Measurements from ENCODE around the gene FBXO15.
A peak's percentile ranks its signal among the peaks of the same experiment; 100 is the strongest.

Gene FBXO15

GRCh38 chr18:74147779-74148542 lies at the start of gene FBXO15, which contains the start of gene TIMM21:
TSS of gene FBXO15 (minus strand) at chr18:74147834. CDS start at chr18:74147785, 49 bp downstream.
TSS of gene TIMM21 (plus strand) at chr18:74148523. CDS start at chr18:74148809, 286 bp downstream.
- Histone ChIP-seq H3K79me2 (ENCODE audit: control insufficient read depth, insufficient read depth, low read length, unreplicated experiment) (peaks cover 45% of the 10 kb centered on the region), H3K27ac (ENCODE audit: low read depth, low read length) (peak within 1 kb of the TSS; percentile 89), H3K4me3 (ENCODE audit: low read depth, low read length) (peak within 1 kb of the TSS; percentile 97), H3K36me3 (ENCODE audit: insufficient read depth, low read length) (peaks cover 4% of the 10 kb centered on the region; the same call in 1 of the 2 replicates), H3K27me3 (ENCODE audit: insufficient read depth, low read length) (no peaks in the 10 kb centered on the region), H2AFZ (ENCODE audit: low read length, unreplicated experiment) (peak within 1 kb of the TSS; percentile 98), H3K4me1 (ENCODE audit: control insufficient read depth, insufficient read depth, low read length, unreplicated experiment) (peaks cover 16% of the 10 kb centered on the region)

GRCh38 chr18:74196220-74197119 lies 48.8 kb upstream of the FBXO15 start:
- peaks cover 25% of the 10 kb centered on the region for H3K27me3 ChIP-seq (ENCODE audit: insufficient read depth, low read length)
- H3K27ac ChIP-seq (ENCODE audit: low read depth, low read length), result no peak overlapping the region
- no peaks in the 10 kb centered on the region for H3K36me3 ChIP-seq (ENCODE audit: insufficient read depth, low read length)
- no peaks in the 10 kb centered on the region for H3K4me1 ChIP-seq (ENCODE audit: control insufficient read depth, insufficient read depth, low read length, unreplicated experiment)
- peak overlapping the region; percentile 74 for H3K4me3 ChIP-seq (ENCODE audit: low read depth, low read length)
- H2AFZ ChIP-seq (ENCODE audit: low read length, unreplicated experiment), result peak overlapping the region; percentile 88
- H3K79me2 ChIP-seq (ENCODE audit: control insufficient read depth, insufficient read depth, low read length, unreplicated experiment), result no peaks in the 10 kb centered on the region

- H2AFZ ChIP-seq (ENCODE audit: low read length, unreplicated experiment), result no peak overlapping the region
Measured at GRCh38 chr18:74194691-74195090, 47.1 kb upstream of the FBXO15 start.

GRCh38 chr18:74191577-74191976 lies 43.9 kb upstream of the FBXO15 start:
- Histone ChIP-seq H3K79me2 (ENCODE audit: control insufficient read depth, insufficient read depth, low read length, unreplicated experiment) (no peaks in the 10 kb centered on the region), H3K4me1 (ENCODE audit: control insufficient read depth, insufficient read depth, low read length, unreplicated experiment) (peaks cover 13% of the 10 kb centered on the region), H3K27me3 (ENCODE audit: insufficient read depth, low read length) (peaks cover 33% of the 10 kb centered on the region), H2AFZ (ENCODE audit: low read length, unreplicated experiment) (no peak overlapping the region), H3K27ac (ENCODE audit: low read depth, low read length) (no peak overlapping the region), H3K36me3 (ENCODE audit: insufficient read depth, low read length) (no peaks in the 10 kb centered on the region), H3K4me3 (ENCODE audit: low read depth, low read length) (no peak overlapping the region)

More at GRCh38 chr18:74194691-74195090, 47.1 kb upstream of the FBXO15 start:
- Histone ChIP-seq H3K27ac (ENCODE audit: low read depth, low read length) (no peak overlapping the region), H3K79me2 (ENCODE audit: control insufficient read depth, insufficient read depth, low read length, unreplicated experiment) (no peaks in the 10 kb centered on the region), H3K4me1 (ENCODE audit: control insufficient read depth, insufficient read depth, low read length, unreplicated experiment) (peaks cover 5% of the 10 kb centered on the region), H3K4me3 (ENCODE audit: low read depth, low read length) (no peak overlapping the region), H3K27me3 (ENCODE audit: insufficient read depth, low read length) (peaks cover 28% of the 10 kb centered on the region), H3K36me3 (ENCODE audit: insufficient read depth, low read length) (no peaks in the 10 kb centered on the region)

- no peak overlapping the region for H3K4me3 ChIP-seq (ENCODE audit: low read depth, low read length)
- no peak overlapping the region for H2AFZ ChIP-seq (ENCODE audit: low read length, unreplicated experiment)
- H3K36me3 ChIP-seq (ENCODE audit: insufficient read depth, low read length), result no peaks in the 10 kb centered on the region
- no peak overlapping the region for H3K27ac ChIP-seq (ENCODE audit: low read depth, low read length)
- peaks cover 43% of the 10 kb centered on the region for H3K27me3 ChIP-seq (ENCODE audit: insufficient read depth, low read length)
- no peaks in the 10 kb centered on the region for H3K79me2 ChIP-seq (ENCODE audit: control insufficient read depth, insufficient read depth, low read length, unreplicated experiment)
- peaks cover 13% of the 10 kb centered on the region for H3K4me1 ChIP-seq (ENCODE audit: control insufficient read depth, insufficient read depth, low read length, unreplicated experiment)
Measured at GRCh38 chr18:74190086-74190485, 42.5 kb upstream of the FBXO15 start.

GRCh38 chr18:74186661-74187060 lies 39.0 kb upstream of the FBXO15 start:
- Histone ChIP-seq H3K4me1 (ENCODE audit: control insufficient read depth, insufficient read depth, low read length, unreplicated experiment) (peaks cover 13% of the 10 kb centered on the region), H3K36me3 (ENCODE audit: insufficient read depth, low read length) (no peaks in the 10 kb centered on the region), H2AFZ (ENCODE audit: low read length, unreplicated experiment) (no peak overlapping the region), H3K4me3 (ENCODE audit: low read depth, low read length) (no peak overlapping the region), H3K79me2 (ENCODE audit: control insufficient read depth, insufficient read depth, low read length, unreplicated experiment) (no peaks in the 10 kb centered on the region), H3K27ac (ENCODE audit: low read depth, low read length) (no peak overlapping the region), H3K27me3 (ENCODE audit: insufficient read depth, low read length) (peaks cover 53% of the 10 kb centered on the region)

- Histone ChIP-seq H2AFZ (ENCODE audit: low read length, unreplicated experiment) (no peak overlapping the region), H3K36me3 (ENCODE audit: insufficient read depth, low read length) (no peaks in the 10 kb centered on the region)
Measured at GRCh38 chr18:74185860-74186259, 38.2 kb upstream of the FBXO15 start.

GRCh38 chr18:74184875-74185274 lies 37.2 kb upstream of the FBXO15 start:
- no peak overlapping the region for H2AFZ ChIP-seq (ENCODE audit: low read length, unreplicated experiment)
- peaks cover 10% of the 10 kb centered on the region for H3K4me1 ChIP-seq (ENCODE audit: control insufficient read depth, insufficient read depth, low read length, unreplicated experiment)
- H3K4me3 ChIP-seq (ENCODE audit: low read depth, low read length), result no peak overlapping the region
- no peaks in the 10 kb centered on the region for H3K36me3 ChIP-seq (ENCODE audit: insufficient read depth, low read length)
- peaks cover 48% of the 10 kb centered on the region for H3K27me3 ChIP-seq (ENCODE audit: insufficient read depth, low read length)
- H3K79me2 ChIP-seq (ENCODE audit: control insufficient read depth, insufficient read depth, low read length, unreplicated experiment), result no peaks in the 10 kb centered on the region
- no peak overlapping the region for H3K27ac ChIP-seq (ENCODE audit: low read depth, low read length)

More at GRCh38 chr18:74185860-74186259, 38.2 kb upstream of the FBXO15 start:
- Histone ChIP-seq H3K4me3 (ENCODE audit: low read depth, low read length) (no peak overlapping the region), H3K27me3 (ENCODE audit: insufficient read depth, low read length) (peaks cover 48% of the 10 kb centered on the region), H3K79me2 (ENCODE audit: control insufficient read depth, insufficient read depth, low read length, unreplicated experiment) (no peaks in the 10 kb centered on the region), H3K27ac (ENCODE audit: low read depth, low read length) (no peak overlapping the region), H3K4me1 (ENCODE audit: control insufficient read depth, insufficient read depth, low read length, unreplicated experiment) (peaks cover 13% of the 10 kb centered on the region)

- Histone ChIP-seq H2AFZ (ENCODE audit: low read length, unreplicated experiment) (no peak overlapping the region), H3K36me3 (ENCODE audit: insufficient read depth, low read length) (no peaks in the 10 kb centered on the region), H3K4me1 (ENCODE audit: control insufficient read depth, insufficient read depth, low read length, unreplicated experiment) (no peaks in the 10 kb centered on the region), H3K27ac (ENCODE audit: low read depth, low read length) (no peak overlapping the region), H3K4me3 (ENCODE audit: low read depth, low read length) (no peak overlapping the region), H3K79me2 (ENCODE audit: control insufficient read depth, insufficient read depth, low read length, unreplicated experiment) (no peaks in the 10 kb centered on the region), H3K27me3 (ENCODE audit: insufficient read depth, low read length) (peaks cover 54% of the 10 kb centered on the region)
Measured at GRCh38 chr18:74183130-74183529, 35.5 kb upstream of the FBXO15 start.

- Histone ChIP-seq H3K4me1 (ENCODE audit: control insufficient read depth, insufficient read depth, low read length, unreplicated experiment) (no peaks in the 10 kb centered on the region), H3K27ac (ENCODE audit: low read depth, low read length) (no peak overlapping the region), H3K79me2 (ENCODE audit: control insufficient read depth, insufficient read depth, low read length, unreplicated experiment) (no peaks in the 10 kb centered on the region), H2AFZ (ENCODE audit: low read length, unreplicated experiment) (no peak overlapping the region), H3K27me3 (ENCODE audit: insufficient read depth, low read length) (peaks cover 62% of the 10 kb centered on the region), H3K36me3 (ENCODE audit: insufficient read depth, low read length) (no peaks in the 10 kb centered on the region), H3K4me3 (ENCODE audit: low read depth, low read length) (no peak overlapping the region)
Measured at GRCh38 chr18:74182335-74182734, 34.7 kb upstream of the FBXO15 start.
